K562 (cell line): ENCODE results near the gene PDE1A. TPM values are rescaled to one million over a fixed set of nuclear protein-coding genes. Genes with fewer than 3 reads are reported as not detected.

Experiments used
- ATAC-seq: fragments of 200-7000 bp; cut with Tn5 transposase; 3 replicates; pipeline ENCODE4 v1.9.1; 2020; ENCODE audit warnings: moderate library complexity
- BruUV-seq: library from RNA; stranded (reverse); fragments of 400-500 nt; replicated peaks from 2 replicates; lab custom pipeline; 2021; lab: Mats Ljungman, UMichigan
- CTCF ChIA-PET: fragments of 300-600 bp; formaldehyde crosslinking; extraction: SDS; loops from one replicate; lab custom pipeline; 2021; ENCODE audit warnings: low intra/inter-chr PET ratio; lab: Yijun Ruan, JAX
- POLR2A ChIA-PET: fragments of 300-600, 350-650 bp; sonication (Branson Sonifier 250); formaldehyde crosslinking; extraction: SDS; loops from one replicate; lab custom pipeline; 2021; ENCODE audit warnings: antibody characterized with exemption, inconsistent platforms; lab: Yijun Ruan, JAX
- DNase-seq, 4 experiments: peaks; one replicate each; pipeline versions ENCODE4 v3.0.0 to v3.0.0-alpha.2; 2011 to 2018; ENCODE audit warnings: low spot score in 3 of 4, mixed read lengths in 3 of 4; ENCODE audit errors: extremely low read depth in 1 of 4
- FAIRE-seq: peaks from 2 replicates; lab custom pipeline; 2011; peaks lifted over from hg19 to GRCh38; lab: Jason Lieb, UNC
- H2AFZ ChIP-seq: 2 replicates; pipeline ENCODE4 v1.6.0; 2011; ENCODE audit warnings: low read depth, low read length, control low read depth, inconsistent platforms
- H3K27ac ChIP-seq: fragments of 200-600 bp; 3 replicates; pipeline ENCODE4 v1.8.0; 2011; ENCODE audit warnings: low read depth, mild to moderate bottlenecking, control low read depth, inconsistent platforms, low read length, moderate library complexity, mixed read lengths; ENCODE audit errors: extremely low read depth
- H3K27me3 ChIP-seq, 2 experiments: fragments of 300-600 bp in 1 of 2; 2 replicates in 1 of 2; 3 replicates in 1 of 2; pipeline versions ENCODE4 v1.6.0 to v1.8.0; 2011; ENCODE audit warnings: inconsistent platforms in 2 of 2, low read length in 2 of 2, mild to moderate bottlenecking in 1 of 2, mixed read lengths in 1 of 2, moderate library complexity in 1 of 2; ENCODE audit not compliant: control insufficient read depth in 2 of 2, insufficient read depth in 2 of 2
- H3K36me3 ChIP-seq: fragments of 300-600 bp; 3 replicates; pipeline ENCODE4 v1.8.0; 2011; ENCODE audit warnings: mild to moderate bottlenecking, low read length, inconsistent platforms; ENCODE audit not compliant: control insufficient read depth, insufficient read depth
- H3K4me1 ChIP-seq, 2 experiments: fragments of 200-600 bp in 1 of 2; replicated peaks in 1 of 2; 2 replicates in 1 of 2; 3 replicates in 1 of 2; pipeline versions ENCODE4 v1.5.1 to v1.8.0; 2011; ENCODE audit warnings: inconsistent platforms in 2 of 2, low read length in 2 of 2, mild to moderate bottlenecking in 1 of 2, mixed read lengths in 1 of 2, moderate library complexity in 1 of 2; ENCODE audit not compliant: control insufficient read depth in 2 of 2, insufficient read depth in 2 of 2
- H3K4me2 ChIP-seq: 2 replicates; pipeline ENCODE4 v1.6.1; 2011; ENCODE audit warnings: low read length, control low read depth, inconsistent platforms, mixed read lengths; ENCODE audit not compliant: insufficient read depth
- H3K4me3 ChIP-seq: fragments of 200-600 bp; sonication (generic), shearing (Covaris generic); 2 replicates; pipeline ENCODE4 v1.5.1; 2016; ENCODE audit warnings: control low read depth, inconsistent platforms
- H3K79me2 ChIP-seq: fragments of 200-600 bp; 3 replicates; pipeline ENCODE4 v1.8.0; 2011; ENCODE audit warnings: low read length, inconsistent platforms; ENCODE audit not compliant: control insufficient read depth, insufficient read depth
- H3K9ac ChIP-seq, 2 experiments: 2 replicates each; pipeline versions ENCODE4 v1.6.0 to v1.6.1; 2011; ENCODE audit warnings: low read depth in 2 of 2, low read length in 2 of 2, control low read depth in 1 of 2, inconsistent platforms in 1 of 2, mild to moderate bottlenecking in 1 of 2, mixed read lengths in 1 of 2; ENCODE audit not compliant: insufficient read depth in 1 of 2
- H3K9me1 ChIP-seq: one replicate; pipeline ENCODE4 v1.6.0; 2011; ENCODE audit warnings: inconsistent platforms, mild to moderate bottlenecking, low read length, moderate library complexity; ENCODE audit not compliant: control insufficient read depth, insufficient read depth
- H3K9me3 ChIP-seq: replicated peaks from 2 replicates; pipeline ENCODE4 v1.5.1; 2011; ENCODE audit warnings: low read depth, low read length, inconsistent platforms; ENCODE audit not compliant: control insufficient read depth, insufficient read depth
- H4K20me1 ChIP-seq: replicated peaks from 2 replicates; pipeline ENCODE4 v1.6.1; 2011; ENCODE audit warnings: low read length, inconsistent platforms, mixed read lengths; ENCODE audit not compliant: control insufficient read depth, insufficient read depth
- BRF1 ChIP-seq: IDR thresholded peaks from 3 replicates; pipeline ENCODE4 v1.6.1; 2011; ENCODE audit warnings: borderline replicate concordance, mild to moderate bottlenecking; ENCODE audit not compliant: insufficient read length; ENCODE audit errors: extremely low read depth
- GABPB2 ChIP-seq: fragments of 250-450 bp; sonication (Bioruptor Pico); conservative IDR thresholded peaks from 2 replicates; pipeline ENCODE4 v1.5.1; 2021; ENCODE audit warnings: mild to moderate bottlenecking
- PRPF4 ChIP-seq: fragments of 200-400 bp; formaldehyde crosslinking; IDR thresholded peaks from one replicate; pipeline ENCODE4 v1.6.1; 2017; ENCODE audit warnings: low read length, low read depth, mild to moderate bottlenecking; ENCODE audit not compliant: insufficient read depth, poor library complexity, severe bottlenecking
- SFPQ ChIP-seq: fragments of 200-400 bp; formaldehyde crosslinking; IDR thresholded peaks from 2 replicates; pipeline ENCODE4 v1.6.1; 2017; ENCODE audit warnings: mild to moderate bottlenecking, low read depth, low read length, moderate library complexity
- SPI1 ChIP-seq: IDR thresholded peaks from 2 replicates; pipeline ENCODE4 v1.6.1; 2011; ENCODE audit warnings: low read depth, low read length, control low read depth, borderline replicate concordance
- ZBTB49 ChIP-seq: sonication (generic); formaldehyde crosslinking; IDR thresholded peaks from 2 replicates; pipeline ENCODE4 v1.8.0; 2022; ENCODE audit warnings: missing genetic modification reagents, mild to moderate bottlenecking, borderline replicate concordance
- ZBTB7A ChIP-seq: IDR thresholded peaks from 2 replicates; pipeline ENCODE4 v1.6.1; 2011; ENCODE audit warnings: low read depth, mild to moderate bottlenecking, low read length, moderate library complexity, borderline replicate concordance; ENCODE audit not compliant: control insufficient read depth
- ZNF655 ChIP-seq: fragments of 250-450 bp; sonication (Bioruptor Pico); IDR thresholded peaks from 2 replicates; pipeline ENCODE4 v1.5.0; 2021
- in situ Hi-C: fragments of 300-500 bp; cut with MboI; formaldehyde crosslinking; loops from 4 replicates; pipeline ENCODE4 v1.15.0; 2018; ENCODE audit warnings: inconsistent platforms, mixed read lengths
- intact Hi-C: fragments of 100-400 bp; cut with micrococcal nuclease; formaldehyde crosslinking; loops from 2 replicates; pipeline ENCODE4 v1.14.2; 2022
- polyA plus RNA-seq, 8 experiments: library from polyadenylated mRNA; depleted of rRNA in 4 of 8; stranded (reverse) in 5 of 8; unstranded in 3 of 8; fragments of >200 nt; fragmentation: Nextera tagmentation in 2 of 8; fragmentation: Illumina TruSeq in 1 of 8; extraction: Ambion mirVana in 2 of 8; extraction: Trizol in 1 of 8; gene quantifications; 2 replicates each; pipeline versions ENCODE4 v1.2.1 to v1.2.3, GENCODE V29; 2011 to 2014; ENCODE audit warnings: inconsistent platforms in 1 of 8, missing spikeins in 1 of 8
- total RNA-seq, 7 experiments: library from RNA; depleted of rRNA in 6 of 7; stranded (reverse); fragments of >200 nt in 6 of 7; fragmentation: Illumina TruSeq in 2 of 7; extraction: Trizol in 2 of 7; gene quantifications; 2 replicates each; pipeline versions ENCODE4 v1.2.1 to v1.2.3, GENCODE V29; 2011 to 2021; ENCODE audit warnings: low replicate concordance in 1 of 7

Gene PDE1A
- total and polyA plus RNA-seq, 9 of the 15 experiments (the other 6 are each of a cell fraction or from before 2014, with no cell fraction given), result 0.14 to 0.91 (median 0.32) TPM

GRCh38 chr2:182230561-182230960 lies 196.3 kb downstream of the PDE1A start:
- ChIA-PET POLR2A (no interaction called here), CTCF (no interaction called here)
- Histone ChIP-seq H3K79me2 (no peaks in the 10 kb centered on the region), H3K4me2 (no peak overlapping the region), H3K27me3 (no peaks in the 10 kb centered on the region), H3K9me3 (no peaks in the 10 kb centered on the region), H2AFZ (no peak overlapping the region), H3K4me3 (no peak overlapping the region), H3K4me1 (no peaks in the 10 kb centered on the region), H3K36me3 (no peaks in the 10 kb centered on the region), H3K9me1 (no peaks in the 10 kb centered on the region), H3K27ac (no peak overlapping the region), H3K9ac (no peak overlapping the region), H4K20me1 (no peaks in the 10 kb centered on the region)
- no TSS peak for BruUV-seq
- in situ Hi-C loops, result no loop called here
- intact Hi-C loops, result no loop called here
- no peak for TF ChIP-seq ZBTB49 (CRISPR knock-in tag)
- TF ChIP-seq GABPB2, result no peak
- no peak for TF ChIP-seq BRF1
- TF ChIP-seq PRPF4, result no peak
- TF ChIP-seq ZBTB7A, result no peak
- no peak for TF ChIP-seq ZNF655
- no peak for TF ChIP-seq SPI1
- no peak for TF ChIP-seq SFPQ
- no peak for ATAC-seq
- no peak for DNase-seq
- no peak for FAIRE-seq
